PC-3 (cell line): ENCODE results near the gene PLA2G2A. TPM values are rescaled to one million over a fixed set of nuclear protein-coding genes. Genes with fewer than 3 reads are reported as not detected.

ENCODE experiments used
- ATAC-seq: fragments of 200-7000 bp; cut with Tn5 transposase; 2 replicates; pipeline ENCODE4 v1.9.1; 2020; ENCODE audit warnings: mild to moderate bottlenecking, moderate library complexity
- BruUV-seq: library from RNA; stranded (reverse); fragments of 400-500 nt; replicated peaks from 2 replicates; lab custom pipeline; 2021; lab: Mats Ljungman, UMichigan
- CTCF ChIA-PET: fragments of 300-600 bp; sonication (Branson Sonifier 250); formaldehyde crosslinking; loops from one replicate; lab custom pipeline; 2022; ENCODE audit warnings: antibody characterized with exemption; lab: Charles Lee
- POLR2A ChIA-PET: fragments of 300-600 bp; sonication (Branson Sonifier 250); formaldehyde crosslinking; loops from one replicate; lab custom pipeline; 2022; ENCODE audit warnings: antibody characterized with exemption; ENCODE audit not compliant: unreplicated experiment; lab: Charles Lee
- DNase-seq: peaks from one replicate; pipeline ENCODE4 v3.0.0-alpha.2; 2015
- H2AFZ ChIP-seq: fragments of 300-600 bp; sonication (generic); 2 replicates; pipeline ENCODE4 v1.6.0; 2016; ENCODE audit warnings: antibody characterized with exemption, low read length
- H3F3A ChIP-seq: fragments of 300-600 bp; sonication (generic); one replicate; pipeline ENCODE4 v1.6.0; 2017; ENCODE audit warnings: antibody characterized with exemption, low read length, control low read depth, mild to moderate bottlenecking; ENCODE audit not compliant: unreplicated experiment
- H3K27ac ChIP-seq: fragments of 300-600 bp; sonication (generic); 2 replicates; pipeline ENCODE4 v1.5.1; 2016; ENCODE audit warnings: mild to moderate bottlenecking, low read length
- H3K27me3 ChIP-seq: fragments of 300-600 bp; sonication (generic); 2 replicates; pipeline ENCODE4 v1.6.1; 2016; ENCODE audit warnings: low read length, mixed read lengths
- H3K36me3 ChIP-seq: fragments of 300-600 bp; sonication (generic); 2 replicates; pipeline ENCODE4 v1.6.1; 2016; ENCODE audit warnings: low read depth, mixed run types, low read length, mixed read lengths
- H3K4me1 ChIP-seq: fragments of 300-600 bp; sonication (generic); 2 replicates; pipeline ENCODE4 v1.5.1; 2016; ENCODE audit warnings: low read length; ENCODE audit not compliant: insufficient read depth
- H3K4me2 ChIP-seq: fragments of 300-600 bp; sonication (generic); 2 replicates; pipeline ENCODE4 v1.6.0; 2016; ENCODE audit warnings: low read length
- H3K4me3 ChIP-seq: fragments of 300-600 bp; sonication (generic); 2 replicates; pipeline ENCODE4 v1.5.1; 2016; ENCODE audit warnings: mild to moderate bottlenecking, low read length, mixed read lengths
- H3K79me2 ChIP-seq: fragments of 300-600 bp; sonication (generic); 2 replicates; pipeline ENCODE4 v1.6.1; 2017; ENCODE audit warnings: low read length, mixed read lengths
- H3K9ac ChIP-seq: fragments of 300-600 bp; sonication (generic); 2 replicates; pipeline ENCODE4 v1.6.0; 2016; ENCODE audit warnings: mild to moderate bottlenecking, low read length
- H3K9me2 ChIP-seq: fragments of 300-600 bp; sonication (generic); replicated peaks from 2 replicates; pipeline ENCODE4 v1.6.1; 2016; ENCODE audit warnings: mixed run types, low read length, mixed read lengths
- H3K9me3 ChIP-seq: fragments of 300-600 bp; sonication (generic); 2 replicates; pipeline ENCODE4 v1.6.1; 2016; ENCODE audit warnings: low read length, mixed read lengths
- H4K20me1 ChIP-seq: fragments of 300-600 bp; sonication (generic); 2 replicates; pipeline ENCODE4 v1.6.1; 2016; ENCODE audit warnings: low read length, mixed read lengths
- CTCF ChIP-seq: fragments of 300-600 bp; sonication (generic); conservative IDR thresholded peaks from 2 replicates; pipeline ENCODE4 v1.5.1; 2017; ENCODE audit warnings: antibody characterized with exemption, low read depth, mild to moderate bottlenecking, low read length
- EZH2 ChIP-seq: fragments of 300-600 bp; sonication (generic); IDR thresholded peaks from one replicate; pipeline ENCODE4 v1.6.1; 2017; ENCODE audit warnings: antibody characterized with exemption, mild to moderate bottlenecking, low read length; ENCODE audit not compliant: unreplicated experiment
- EZH2phosphoT487 ChIP-seq: fragments of 300-600 bp; sonication (generic); IDR thresholded peaks from 2 replicates; pipeline ENCODE4 v1.6.1; 2018; ENCODE audit warnings: mild to moderate bottlenecking, antibody characterized with exemption, low read length, borderline replicate concordance
- intact Hi-C: fragments of 100-400 bp; cut with micrococcal nuclease; formaldehyde crosslinking; loops from 2 replicates; pipeline ENCODE4 v1.9.0; 2023
- total RNA-seq: library from RNA; depleted of rRNA; stranded (reverse); fragments of >200 nt; gene quantifications from 2 replicates; pipeline ENCODE4 v1.2.3, GENCODE V29; 2014

PLA2G2A gene
- total RNA-seq, 1 experiment from 2014 or later = not detected

- H3K4me1 ChIP-seq = no peaks in the 10 kb centered on the region
- no peak for DNase-seq
- no peaks in the 10 kb centered on the region for H3K9me2 ChIP-seq
- H3K4me3 ChIP-seq = no peak overlapping the region
- H3K9ac ChIP-seq = no peak overlapping the region
- no TSS peak for BruUV-seq
- H3K27me3 ChIP-seq = no peaks in the 10 kb centered on the region
- no peak overlapping the region for H3K4me2 ChIP-seq
- intact Hi-C loops = no loop called here
- TF ChIP-seq EZH2 (no peak), CTCF (no peak), EZH2phosphoT487 (no peak)
- no peaks in the 10 kb centered on the region for H3K36me3 ChIP-seq
- no peaks in the 10 kb centered on the region for H4K20me1 ChIP-seq
- ChIA-PET CTCF (no interaction called here), POLR2A (no interaction called here)
- H3K27ac ChIP-seq = no peak overlapping the region
- no peaks in the 10 kb centered on the region for H3K79me2 ChIP-seq
- H3K9me3 ChIP-seq = peaks cover 10% of the 10 kb centered on the region
- H2AFZ ChIP-seq = no peak overlapping the region
- no peak for ATAC-seq
- H3F3A ChIP-seq = no peaks in the 10 kb centered on the region
These were observed 23.8 kb downstream of the PLA2G2A start for GRCh38 chr1:19955534-19956170.

GRCh38 chr1:19954059-19954458 is 25.4 kb downstream of the PLA2G2A start:
- H3K9me3 ChIP-seq = peaks cover 10% of the 10 kb centered on the region
- H3K4me2 ChIP-seq = no peak overlapping the region
- no peaks in the 10 kb centered on the region for H3K27me3 ChIP-seq
- no peak overlapping the region for H2AFZ ChIP-seq
- intact Hi-C loops = no loop called here
- no peaks in the 10 kb centered on the region for H3K9me2 ChIP-seq
- no peak overlapping the region for H3K9ac ChIP-seq
- no TSS peak for BruUV-seq
- H3K4me3 ChIP-seq = no peak overlapping the region
- no peak for TF ChIP-seq EZH2
- no peak for TF ChIP-seq CTCF
- TF ChIP-seq EZH2phosphoT487 = no peak
- no peaks in the 10 kb centered on the region for H3F3A ChIP-seq
- H3K4me1 ChIP-seq = no peaks in the 10 kb centered on the region
- no peaks in the 10 kb centered on the region for H4K20me1 ChIP-seq
- no peaks in the 10 kb centered on the region for H3K79me2 ChIP-seq
- no peaks in the 10 kb centered on the region for H3K36me3 ChIP-seq
- DNase-seq = no peak
- no peak for ATAC-seq
- ChIA-PET CTCF (no interaction called here), POLR2A (no interaction called here)
- H3K27ac ChIP-seq = no peak overlapping the region

GRCh38 chr1:19949016-19949415 is 30.4 kb downstream of the PLA2G2A start:
- ChIA-PET CTCF (no interaction called here), POLR2A (no interaction called here)
- Histone ChIP-seq H4K20me1 (no peaks in the 10 kb centered on the region), H3K79me2 (no peaks in the 10 kb centered on the region), H2AFZ (no peak overlapping the region), H3K9me3 (peaks cover 5% of the 10 kb centered on the region; the same call in 1 of the 2 replicates), H3K4me3 (no peak overlapping the region), H3K27me3 (no peaks in the 10 kb centered on the region), H3K36me3 (no peaks in the 10 kb centered on the region), H3K27ac (no peak overlapping the region), H3F3A (no peaks in the 10 kb centered on the region), H3K9ac (no peak overlapping the region), H3K4me1 (peaks cover 6% of the 10 kb centered on the region; the same call in 1 of the 2 replicates), H3K9me2 (no peaks in the 10 kb centered on the region), H3K4me2 (no peak overlapping the region)
- intact Hi-C loops = no loop called here
- DNase-seq (peak; percentile 90), ATAC-seq (peak; percentile 100)
- no TSS peak for BruUV-seq
- TF ChIP-seq EZH2phosphoT487 (no peak), EZH2 (no peak), CTCF (no peak)
